CD4-positive, alpha-beta T cell treated with Interleukin-1 beta for 1 hour (primary cell): Measurements from ENCODE around the gene AOPEP.

Experiments
- DNase-seq, 2 donors: peaks; one replicate each; pipeline ENCODE4 v3.0.0-alpha.2; 2020 to 2022

The AOPEP gene, protein sequence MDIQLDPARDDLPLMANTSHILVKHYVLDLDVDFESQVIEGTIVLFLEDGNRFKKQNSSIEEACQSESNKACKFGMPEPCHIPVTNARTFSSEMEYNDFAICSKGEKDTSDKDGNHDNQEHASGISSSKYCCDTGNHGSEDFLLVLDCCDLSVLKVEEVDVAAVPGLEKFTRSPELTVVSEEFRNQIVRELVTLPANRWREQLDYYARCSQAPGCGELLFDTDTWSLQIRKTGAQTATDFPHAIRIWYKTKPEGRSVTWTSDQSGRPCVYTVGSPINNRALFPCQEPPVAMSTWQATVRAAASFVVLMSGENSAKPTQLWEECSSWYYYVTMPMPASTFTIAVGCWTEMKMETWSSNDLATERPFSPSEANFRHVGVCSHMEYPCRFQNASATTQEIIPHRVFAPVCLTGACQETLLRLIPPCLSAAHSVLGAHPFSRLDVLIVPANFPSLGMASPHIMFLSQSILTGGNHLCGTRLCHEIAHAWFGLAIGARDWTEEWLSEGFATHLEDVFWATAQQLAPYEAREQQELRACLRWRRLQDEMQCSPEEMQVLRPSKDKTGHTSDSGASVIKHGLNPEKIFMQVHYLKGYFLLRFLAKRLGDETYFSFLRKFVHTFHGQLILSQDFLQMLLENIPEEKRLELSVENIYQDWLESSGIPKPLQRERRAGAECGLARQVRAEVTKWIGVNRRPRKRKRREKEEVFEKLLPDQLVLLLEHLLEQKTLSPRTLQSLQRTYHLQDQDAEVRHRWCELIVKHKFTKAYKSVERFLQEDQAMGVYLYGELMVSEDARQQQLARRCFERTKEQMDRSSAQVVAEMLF

DNA sequence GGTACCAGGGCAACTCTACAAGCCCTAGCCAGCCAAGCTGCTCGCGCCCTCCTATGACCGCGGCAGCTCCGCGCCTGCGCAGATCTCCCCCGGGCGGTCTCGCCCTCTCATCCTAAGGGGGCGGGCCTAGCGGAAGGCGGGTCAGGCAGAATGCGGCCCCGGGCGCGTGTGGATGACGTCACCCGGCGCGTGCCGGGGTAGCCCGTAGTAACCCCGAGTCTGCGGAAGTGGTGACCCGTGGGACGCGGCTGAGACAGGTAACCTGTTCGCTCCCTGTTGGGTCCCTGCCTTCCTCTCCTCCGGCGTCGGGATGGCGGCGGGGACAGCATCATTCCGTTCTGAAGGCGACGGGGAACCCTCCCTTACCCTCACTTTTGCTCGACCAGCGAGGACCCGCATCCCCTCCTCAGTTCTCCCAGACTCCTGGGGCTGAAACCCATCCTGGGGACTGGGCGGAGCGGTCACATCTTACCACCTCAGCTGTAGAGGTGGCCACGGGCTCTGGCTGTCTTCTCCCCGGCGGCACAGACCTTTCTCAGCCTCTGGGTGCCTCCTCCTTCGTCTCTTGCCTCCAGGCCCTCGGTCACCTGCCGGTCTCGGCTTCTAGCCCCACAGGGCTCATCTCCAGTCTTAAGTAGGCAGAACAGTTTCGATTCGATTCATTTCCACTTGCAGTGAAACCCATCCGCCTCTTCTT, at the start of gene AOPEP:
TSS of gene AOPEP (plus strand) at position 205 of the 697 bp plus-strand sequence. CDS start 33,085 bp downstream, outside the sequence.
- peak; percentile 98 for DNase-seq

DNA sequence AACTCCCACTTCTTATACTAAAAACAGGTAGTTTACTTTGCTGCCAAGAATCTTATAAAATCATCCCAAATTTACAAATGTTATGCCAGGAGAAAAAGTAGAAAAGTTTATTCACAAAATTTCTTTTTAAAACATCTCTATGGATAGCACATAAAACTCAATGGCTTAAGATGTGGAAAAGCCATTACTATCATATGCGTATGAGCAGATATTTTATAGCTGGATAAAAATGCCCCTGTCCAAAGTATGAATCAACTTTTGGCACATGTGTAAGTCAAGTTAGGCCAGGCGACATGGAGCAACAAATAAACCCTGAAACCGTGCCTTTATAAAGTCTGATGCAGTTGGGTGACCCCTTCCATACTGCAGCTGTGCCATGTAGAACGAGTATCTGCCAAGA, 48.6 kb upstream of the AOPEP start:
- no peak for DNase-seq

DNA sequence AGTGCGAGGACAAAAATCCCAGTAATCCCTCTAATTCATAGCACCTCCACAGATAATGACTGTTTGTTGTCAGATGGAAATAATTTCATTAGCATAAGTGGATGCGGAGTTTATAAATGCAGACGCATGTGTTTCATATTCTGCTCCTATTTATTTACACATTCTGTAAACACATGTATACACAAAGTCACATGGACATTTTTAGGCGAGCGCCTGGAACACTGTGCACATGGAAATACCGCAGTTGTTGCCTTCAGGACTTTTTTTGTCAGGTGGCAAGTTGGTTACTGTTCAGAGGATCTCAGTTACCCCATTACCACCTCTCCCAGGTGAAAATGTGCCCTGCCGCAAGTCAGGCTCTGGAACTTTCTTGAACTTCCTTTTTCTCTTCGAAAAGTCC, 46.9 kb upstream of the AOPEP start:
- DNase-seq, result no peak

DNA sequence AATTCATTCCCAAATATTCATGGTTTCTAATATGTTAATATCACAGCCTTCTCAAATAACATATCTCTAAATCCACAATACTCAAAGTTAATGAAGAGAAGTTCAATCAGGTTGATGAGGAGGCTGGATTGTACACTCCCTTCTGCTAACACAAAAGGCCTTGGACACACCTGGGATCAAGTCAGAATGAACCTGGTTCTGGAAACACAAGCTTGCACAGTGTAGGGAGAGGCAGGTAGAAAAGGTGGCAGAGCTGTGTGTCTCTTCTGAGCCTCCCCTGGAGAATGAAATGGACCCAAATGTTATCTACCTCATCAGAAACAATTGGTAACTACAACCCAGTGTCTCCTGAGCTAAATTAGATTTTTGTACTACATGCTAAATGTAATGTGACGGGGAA, 46.5 kb upstream of the AOPEP start:
- DNase-seq, result no peak

DNA sequence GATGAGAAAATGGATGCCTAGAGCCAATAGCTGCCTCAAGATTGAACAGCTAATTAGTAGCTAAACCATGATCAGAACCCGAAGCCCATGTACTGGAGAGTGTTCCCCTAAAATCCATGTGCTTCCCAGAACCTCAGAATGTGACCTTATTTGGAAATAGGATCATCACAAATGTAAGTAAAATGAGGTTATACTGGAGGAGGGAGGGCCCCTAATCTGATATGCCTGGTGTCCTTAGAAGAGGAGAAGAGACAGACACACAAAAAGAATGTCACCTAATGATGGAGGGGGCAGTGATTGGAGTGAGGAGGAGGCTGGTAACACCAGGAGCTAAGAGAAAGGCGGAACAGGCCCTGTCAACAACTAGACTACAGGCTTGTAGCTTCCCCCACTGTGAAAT, 45.9 kb upstream of the AOPEP start:
- no peak for DNase-seq

DNA sequence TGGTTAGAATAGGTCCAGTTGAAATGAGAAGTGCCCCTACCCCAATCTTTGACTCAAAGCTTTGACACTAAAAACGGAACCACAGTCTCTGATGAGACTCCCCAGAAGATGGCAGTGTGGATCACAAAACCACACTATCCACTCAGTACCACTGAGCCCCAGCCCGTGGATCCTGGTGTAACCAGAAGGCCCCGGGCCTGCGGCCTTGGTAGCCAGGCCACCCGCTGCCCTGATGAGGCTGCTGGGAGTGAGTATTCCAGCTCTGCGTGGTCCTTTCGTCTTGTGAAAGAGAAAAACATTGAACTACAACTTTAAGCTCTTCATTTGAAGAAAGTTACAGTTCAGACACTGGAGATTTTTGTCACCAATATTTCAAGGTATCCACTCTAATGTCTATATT, 45.0 kb upstream of the AOPEP start:
- DNase-seq, result peak; percentile 59 to 64

DNA sequence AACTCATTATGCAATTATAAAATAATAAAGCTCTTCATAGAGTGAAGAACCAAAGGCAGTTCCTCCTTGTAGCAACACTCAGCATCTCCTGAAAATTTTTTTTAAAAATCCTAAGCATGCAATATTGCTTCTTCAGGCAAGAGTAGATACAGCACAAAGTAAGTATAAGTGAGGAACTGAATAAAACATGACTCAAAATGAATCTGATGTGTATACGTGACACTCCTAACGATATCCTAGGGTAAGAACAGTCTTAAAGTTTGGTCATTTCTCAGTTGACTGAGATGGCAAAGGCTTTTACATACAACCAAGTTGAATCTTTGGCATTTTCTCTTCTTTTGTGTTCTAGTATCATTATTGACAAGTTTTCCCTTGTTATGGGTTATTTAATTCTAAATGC, 41.1 kb upstream of the AOPEP start:
- no peak for DNase-seq

DNA sequence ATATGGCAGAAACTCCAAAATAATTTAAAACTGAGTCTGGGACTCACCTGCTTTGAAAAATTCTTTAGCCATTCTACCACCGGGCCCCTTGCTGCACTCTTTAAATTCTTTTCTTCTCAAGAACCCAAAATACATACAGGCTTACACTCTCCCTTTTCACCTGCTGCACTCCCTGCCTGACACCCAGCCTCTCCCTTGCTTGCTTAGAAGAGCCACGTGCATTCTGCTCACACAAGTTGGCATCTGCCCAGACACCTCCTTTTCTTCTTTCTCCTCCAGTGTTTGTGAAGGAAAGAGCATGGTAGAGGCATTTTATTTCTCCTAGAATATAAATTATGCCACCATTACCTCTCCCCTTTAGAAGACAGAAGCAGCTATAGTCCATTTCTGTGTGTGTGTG, 39.0 kb upstream of the AOPEP start:
- no peak for DNase-seq

DNA sequence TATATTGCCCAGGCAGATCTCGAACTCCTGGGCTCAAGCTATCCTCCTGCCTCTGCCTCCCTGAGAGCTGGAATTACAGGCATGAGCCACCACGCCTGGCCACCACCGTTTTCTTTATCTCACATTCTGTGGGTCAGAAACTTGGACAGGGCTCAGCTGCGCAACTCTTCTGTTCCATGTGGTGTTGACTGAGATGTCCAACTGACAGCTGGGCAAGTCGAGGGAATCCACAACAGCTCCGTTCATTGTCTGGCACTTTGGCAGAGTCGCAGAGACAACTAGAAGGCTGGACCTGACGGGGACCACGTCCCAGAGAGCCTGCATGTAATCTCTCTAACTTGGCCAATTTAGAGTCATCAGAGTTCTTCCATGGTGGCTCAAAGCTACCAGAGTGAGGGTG, 36.2 kb upstream of the AOPEP start:
- no peak for DNase-seq

DNA sequence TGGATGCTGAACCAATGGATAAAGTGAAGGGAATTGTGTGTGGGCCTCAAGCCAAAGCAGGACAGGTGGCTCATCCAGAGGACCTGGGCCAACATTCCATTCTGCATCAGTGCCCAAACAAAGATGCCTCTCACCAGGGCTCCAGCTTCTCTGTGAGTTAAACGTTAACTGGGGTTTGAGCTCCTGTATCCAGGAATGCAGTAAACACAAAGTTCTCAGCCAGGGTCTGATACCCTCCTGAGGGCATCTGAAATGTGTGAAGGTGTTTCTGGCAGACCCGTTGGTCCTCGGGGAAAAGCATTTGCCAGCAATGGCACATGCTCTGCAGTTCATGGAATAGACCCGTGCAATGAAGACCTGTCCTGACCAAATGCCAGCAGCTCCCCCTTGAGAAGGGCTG, 33.9 kb upstream of the AOPEP start:
- no peak for DNase-seq

DNA sequence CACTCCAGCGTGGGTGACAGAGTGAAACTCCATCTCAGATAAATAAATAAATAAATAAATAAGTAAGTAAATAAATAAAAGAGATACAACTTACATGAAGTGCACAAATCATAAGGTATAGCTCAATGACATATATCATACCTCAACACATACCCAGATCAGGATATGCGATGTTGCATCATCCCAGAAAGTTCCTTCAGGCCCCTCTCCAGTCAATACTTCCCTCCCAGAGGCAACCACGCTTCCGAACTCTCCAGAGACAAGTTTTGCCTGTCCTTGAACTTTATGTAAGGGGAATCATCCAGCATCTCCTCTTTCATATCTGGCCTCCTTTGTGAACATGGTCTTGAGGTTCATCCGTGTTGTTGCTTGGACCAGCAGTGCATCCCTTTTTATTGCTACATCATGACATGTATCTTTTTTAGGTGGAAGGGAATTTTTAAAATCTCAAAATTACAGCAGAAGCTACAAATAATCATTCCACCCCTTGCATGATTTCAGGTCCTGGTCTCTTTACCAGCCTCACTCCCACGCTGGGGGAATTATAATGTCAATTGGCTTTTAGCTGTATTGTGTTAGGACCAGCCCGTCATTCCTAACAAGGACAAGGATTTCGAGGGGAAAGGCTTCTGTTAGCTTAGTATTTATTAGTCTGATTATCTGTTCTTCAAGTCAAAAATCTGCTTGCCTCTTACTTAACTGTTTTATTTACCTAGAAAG, 32.9 kb upstream of the AOPEP start:
- no peak for DNase-seq

DNA sequence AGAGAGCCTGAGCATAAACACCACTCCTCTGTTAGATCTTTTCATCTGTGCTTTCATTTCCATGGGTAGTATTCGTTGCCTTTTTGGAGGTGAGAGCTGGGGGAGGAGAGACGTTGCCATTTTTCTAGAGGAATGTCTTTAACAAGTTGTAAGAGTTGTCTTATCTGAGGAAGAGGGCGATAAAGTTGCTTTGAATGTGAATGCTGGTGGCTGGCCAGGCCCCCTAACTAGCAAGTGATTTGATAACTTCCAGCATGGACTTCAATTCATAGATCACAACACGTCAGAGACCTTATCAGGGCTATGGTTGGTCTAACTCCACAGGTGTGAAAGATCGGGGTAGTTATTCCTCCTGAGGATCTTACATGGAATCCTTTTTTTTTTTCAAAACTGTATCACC, 30.0 kb upstream of the AOPEP start:
- DNase-seq, result no peak

DNA sequence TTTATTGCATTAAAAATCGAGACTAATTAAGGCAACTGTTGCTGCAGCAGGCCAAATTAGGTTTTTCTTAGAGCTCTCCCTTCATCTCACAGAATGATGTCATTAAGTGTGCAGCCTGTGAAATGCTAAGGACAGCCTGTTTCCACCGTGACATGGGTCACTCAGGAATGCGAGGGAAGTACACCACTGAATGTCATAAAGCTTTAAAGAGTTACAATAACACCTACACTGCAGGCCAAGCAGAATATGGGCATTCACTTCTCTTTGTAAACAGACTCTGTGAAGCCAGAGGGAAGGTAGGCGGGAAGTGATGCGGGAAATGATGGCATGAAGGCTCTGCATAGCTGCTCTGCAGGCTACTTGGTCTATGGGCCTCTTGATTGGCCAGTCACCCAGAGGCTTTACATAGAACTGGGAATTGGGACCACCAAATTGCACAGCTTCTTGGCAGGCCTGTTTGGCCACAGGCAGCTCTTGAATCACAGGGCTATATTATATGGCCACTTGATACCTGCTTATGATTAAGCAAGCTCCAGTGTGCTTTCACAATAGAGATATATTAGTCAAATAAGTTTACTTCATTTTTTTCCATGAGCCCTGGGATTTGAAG, 28.4 kb upstream of the AOPEP start:
- no peak for DNase-seq

DNA sequence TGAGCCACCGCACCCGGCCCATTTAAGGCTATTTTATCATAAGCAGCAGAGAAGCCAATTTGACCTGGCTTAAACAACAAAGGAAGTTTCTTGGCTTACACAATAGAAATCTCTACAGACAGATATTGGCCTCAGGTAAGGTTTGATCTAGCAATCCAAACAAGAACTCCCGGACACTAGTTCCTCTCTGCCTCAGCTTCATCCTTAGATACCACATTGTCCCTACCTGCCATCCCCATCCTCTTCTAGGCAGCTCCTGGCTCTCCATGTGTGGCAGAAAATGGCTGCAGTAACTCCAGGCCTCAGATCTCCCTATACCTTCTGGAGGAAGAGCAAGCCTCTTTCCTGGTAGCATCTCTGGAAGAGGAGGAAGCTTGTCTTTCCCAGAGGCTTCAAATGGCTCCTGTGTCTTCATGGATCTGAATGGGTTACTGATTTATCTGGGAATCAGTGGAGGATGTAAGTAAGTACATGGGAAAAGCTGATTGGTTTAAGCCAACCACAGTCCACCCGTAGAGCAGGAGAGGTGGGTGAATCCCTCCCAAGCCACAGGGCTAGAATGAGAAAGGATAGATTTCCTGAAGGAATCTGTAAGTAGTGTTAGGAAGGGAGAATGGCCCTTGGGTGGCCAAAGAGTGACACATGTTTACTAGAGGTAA, 26.7 kb upstream of the AOPEP start:
- DNase-seq, result no peak

DNA sequence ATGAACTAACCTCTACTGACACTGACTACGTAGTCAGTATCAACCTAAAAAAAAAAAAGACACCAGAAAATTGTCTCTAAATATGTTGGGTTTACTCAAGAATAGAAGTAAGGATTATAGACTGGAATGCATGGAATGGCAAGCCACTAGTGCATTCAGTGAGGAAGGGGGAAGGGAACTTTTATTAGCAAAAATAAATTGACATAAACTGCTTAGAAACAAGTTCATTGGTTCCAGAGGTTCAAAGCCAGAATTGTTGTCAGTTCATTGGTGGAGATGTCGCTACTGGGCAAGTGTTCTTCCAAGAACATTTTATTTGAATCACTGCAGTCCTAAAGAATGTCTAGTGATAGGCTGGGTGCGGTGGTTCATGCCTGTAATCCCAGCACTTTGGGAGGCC, 26.1 kb upstream of the AOPEP start:
- no peak for DNase-seq

DNA sequence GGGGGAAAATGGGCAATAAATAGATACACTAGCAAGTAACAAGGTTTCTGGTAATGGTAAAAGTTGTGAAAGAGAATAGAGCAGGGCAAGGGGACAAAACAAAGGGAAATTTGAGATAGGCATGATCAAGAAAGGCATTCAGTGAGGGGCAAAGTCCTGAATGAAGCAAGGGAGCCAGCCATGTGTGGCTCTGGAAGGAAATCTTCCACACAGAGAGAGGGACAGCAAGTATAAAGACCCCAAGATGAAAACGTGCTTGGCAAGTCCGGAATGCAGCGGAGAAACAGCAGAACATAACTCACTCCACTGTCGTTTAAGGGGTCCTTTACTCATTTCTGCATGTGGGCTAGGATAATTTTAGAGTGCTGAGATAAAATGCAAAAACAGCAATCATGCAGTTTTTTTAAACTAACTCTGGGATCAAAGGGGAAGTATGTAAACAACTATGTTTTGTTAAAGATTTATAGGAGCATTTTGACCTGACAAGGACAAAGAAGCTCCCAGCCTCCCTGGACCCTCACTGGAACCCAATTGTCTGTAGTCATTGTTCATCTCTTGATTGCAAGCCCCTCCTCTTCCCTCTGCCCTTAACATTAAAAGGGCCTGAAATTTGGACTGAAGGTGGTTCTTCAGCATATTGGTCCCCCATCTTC, 22.9 kb upstream of the AOPEP start:
- DNase-seq, result no peak

DNA sequence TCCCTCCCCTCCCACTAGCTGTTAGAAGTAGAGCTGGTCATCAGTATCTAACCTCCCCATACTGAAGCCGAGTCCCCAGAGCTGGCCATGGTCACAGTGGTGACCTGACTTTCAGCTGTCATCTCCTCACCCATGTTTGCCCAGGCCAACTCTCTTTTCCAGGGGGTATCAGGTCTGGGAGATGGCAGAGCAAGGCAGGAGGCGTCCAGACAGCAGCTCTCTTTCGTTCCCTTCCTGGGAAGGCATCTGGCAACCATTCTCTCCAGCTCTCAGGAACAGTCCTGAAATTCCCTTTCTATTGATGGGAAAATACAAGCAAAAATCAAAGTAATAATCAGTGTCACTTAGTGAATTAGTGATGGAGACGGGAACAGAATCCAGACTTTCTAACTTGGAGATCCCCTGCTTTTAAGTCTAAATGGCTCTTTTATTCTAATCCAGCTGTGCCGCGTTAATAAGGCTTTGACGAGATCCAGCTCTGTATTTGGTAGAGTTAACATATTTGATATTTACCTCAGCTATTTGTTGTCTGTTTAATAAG, 21.3 kb upstream of the AOPEP start:
- DNase-seq, result no peak

DNA sequence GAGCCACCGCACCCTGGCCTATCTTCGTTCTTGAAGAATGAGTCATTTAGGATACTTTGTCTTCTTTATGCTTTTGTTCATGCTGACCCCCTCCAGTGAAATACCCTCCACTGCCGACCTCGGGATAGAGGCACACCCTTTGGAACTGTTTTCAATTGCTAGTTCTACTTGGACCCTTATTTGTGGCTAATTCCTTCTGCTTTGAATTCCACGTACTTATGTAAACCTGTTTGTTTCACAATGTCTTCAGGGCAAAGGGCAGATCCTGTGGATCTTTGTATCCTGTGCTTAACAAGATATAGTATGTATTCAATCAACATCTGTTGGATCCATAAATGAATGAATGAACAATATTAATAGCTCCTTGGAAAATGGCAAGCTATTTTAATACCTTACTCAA, 19.6 kb upstream of the AOPEP start:
- DNase-seq, result no peak

DNA sequence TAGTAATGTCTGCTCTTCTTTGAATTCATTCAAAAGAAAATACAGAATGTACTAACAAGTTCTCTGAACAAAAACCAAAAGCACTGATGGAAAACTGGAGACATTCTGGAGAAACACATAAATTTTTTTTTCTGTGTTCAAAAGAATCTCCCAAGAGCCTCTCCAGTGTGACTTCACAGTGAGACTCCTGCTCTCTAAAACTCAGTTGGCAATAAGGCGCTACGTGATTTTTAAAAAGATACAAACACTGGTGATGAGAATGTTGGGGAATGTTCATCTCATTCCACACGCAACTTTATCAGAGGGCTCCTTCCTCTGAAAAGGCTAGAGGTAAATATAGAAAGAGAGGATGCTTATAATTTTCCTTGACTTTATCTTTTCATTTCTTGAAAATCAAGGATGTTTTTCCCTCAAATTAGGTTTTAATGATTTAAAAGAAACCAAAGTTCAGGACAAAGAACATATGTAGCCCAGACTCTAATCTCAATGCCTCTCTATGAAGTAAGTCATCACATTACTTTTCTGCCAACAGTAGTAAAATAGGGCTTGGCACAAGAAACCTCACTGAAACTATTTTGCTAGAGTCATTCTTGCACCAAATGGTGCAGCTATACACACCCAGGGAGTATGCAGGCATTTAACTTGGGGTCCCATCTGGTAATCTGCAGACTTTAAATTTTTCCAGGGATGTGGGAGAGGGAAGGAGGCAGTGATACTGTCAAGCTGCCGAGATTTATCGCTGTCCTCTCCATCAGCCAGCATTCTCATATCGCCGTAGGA, 12.9 kb upstream of the AOPEP start:
- DNase-seq, result no peak

DNA sequence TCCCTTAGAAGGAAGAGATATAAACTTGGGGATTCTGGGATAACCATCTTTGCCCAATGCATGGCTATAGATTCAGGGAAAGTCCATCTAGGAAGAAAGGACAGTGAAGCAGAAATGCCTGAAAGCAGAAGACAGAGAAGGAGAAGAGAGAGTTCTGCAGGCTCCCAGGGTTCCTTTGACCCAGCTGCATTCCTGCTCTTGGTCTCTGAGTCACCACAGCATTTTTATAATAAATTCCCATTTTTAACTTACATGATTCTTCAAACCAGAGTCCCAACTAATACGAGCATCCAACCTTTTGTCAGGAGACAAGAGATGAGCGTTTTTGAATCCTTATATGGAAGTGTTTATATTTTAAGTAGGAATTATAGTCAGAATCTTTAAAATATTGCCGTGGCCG, 12.0 kb upstream of the AOPEP start:
- no peak for DNase-seq
